A549 (cell line): ENCODE measurements around the gene ITGB1.

Experiments
- CEBPB ChIP-seq, 2 experiments: fragments of >200 bp in 1 of 2; sonication (Bioruptor Twin) in 1 of 2; formaldehyde crosslinking in 1 of 2; IDR thresholded peaks; 2 replicates each; pipeline ENCODE4 v1.6.1; 2012 to 2016
- CHD2 ChIP-seq: fragments of 150-350 bp; IDR thresholded peaks from 2 replicates; pipeline ENCODE4 v1.6.1; 2014; ENCODE audit warnings: low read length; ENCODE audit not compliant: partially characterized antibody
- CTCF ChIP-seq: fragments of >200 bp; sonication (Bioruptor Twin); formaldehyde crosslinking; IDR thresholded peaks from 3 replicates; pipeline ENCODE4 v1.5.1; 2016
- ESRRA ChIP-seq: fragments of 150-350 bp; IDR thresholded peaks from 2 replicates; pipeline ENCODE4 v1.6.1; 2014; ENCODE audit warnings: mild to moderate bottlenecking, low read length, borderline replicate concordance
- FOSL2 ChIP-seq, 2 experiments: fragments of 450-650 bp in 1 of 2; fragments of >200 bp in 1 of 2; sonication (Bioruptor Twin) in 1 of 2; formaldehyde crosslinking; IDR thresholded peaks; 2 replicates each; pipeline versions ENCODE4 v1.5.0 to v1.6.1; 2016 to 2020; ENCODE audit warnings: mild to moderate bottlenecking in 1 of 2, moderate library complexity in 1 of 2
- JUN ChIP-seq, 2 experiments: fragments of >200 bp; sonication (Bioruptor Twin); formaldehyde crosslinking; IDR thresholded peaks; 2 replicates in 1 of 2; 3 replicates in 1 of 2; pipeline ENCODE4 v1.6.1; 2016 to 2017
- MAZ ChIP-seq: fragments of 150-350 bp; IDR thresholded peaks from 2 replicates; pipeline ENCODE4 v1.6.1; 2014; ENCODE audit warnings: antibody characterized with exemption, low read depth, low read length, borderline replicate concordance
- POLR2A ChIP-seq: IDR thresholded peaks from 2 replicates; pipeline ENCODE4 v1.6.1; 2012; ENCODE audit warnings: mild to moderate bottlenecking, low read length
- REST ChIP-seq: fragments of 200-600 bp; sonication (generic); IDR thresholded peaks from 2 replicates; pipeline ENCODE4 v1.6.1; 2016; ENCODE audit warnings: antibody characterized with exemption, mild to moderate bottlenecking, moderate library complexity
- USF2 ChIP-seq: fragments of 450-650 bp; IDR thresholded peaks from 2 replicates; pipeline ENCODE4 v1.6.1; 2014; ENCODE audit warnings: antibody characterized with exemption

GRCh38 chr10:32905466-32905865 is 52.6 kb downstream of the ITGB1 start:
- TF ChIP-seq CEBPB (IDR thresholded peaks at IDR 0.05) (no peak), CHD2 (no peak), JUN (IDR thresholded peaks at IDR 0.05) (no peak), POLR2A (no peak), MAZ (no peak), USF2 (no peak), FOSL2 (IDR thresholded peaks at IDR 0.05) (no peak), FOSL2 (CRISPR knock-in tag; IDR thresholded peaks at IDR 0.05) (no peak), CTCF (no peak), ESRRA (no peak), REST (no peak)
